ENCODE results near the gene SOWAHB.

The SOWAHB gene

GRCh38 chr4:76851375-76851774 is 46.6 kb downstream of the SOWAHB start:
- DNase-seq = no peak

DNA sequence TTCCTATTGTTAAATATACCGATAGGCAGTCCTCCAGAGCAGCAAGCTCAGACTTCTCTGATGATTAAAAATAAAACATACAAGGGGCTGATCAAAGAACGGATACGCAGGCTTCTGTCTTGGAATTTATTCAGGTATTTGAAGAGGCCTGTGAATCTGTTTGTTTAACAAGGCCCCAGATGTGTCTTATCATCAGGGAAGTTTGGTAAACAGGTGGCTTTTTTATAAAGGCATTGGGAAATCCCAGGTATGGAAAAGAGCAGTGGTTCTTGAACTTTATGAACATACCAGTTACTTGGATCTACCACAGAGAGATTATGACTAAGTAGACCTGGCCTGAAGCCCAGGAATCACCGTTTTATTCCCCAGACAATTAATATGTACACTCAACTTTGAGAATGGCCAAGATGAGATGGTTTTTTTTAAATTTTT is 47.9 kb downstream of the SOWAHB start:
- DNase-seq = no peak

Measured in CD4-positive, alpha-beta T cell treated with Interferon gamma for 1 hour (primary cell).